PC-3 (cell line): ENCODE measurements around the gene WDR45B.

Experiments used
- CTCF ChIP-seq: fragments of 300-600 bp; sonication (generic); conservative IDR thresholded peaks from 2 replicates; pipeline ENCODE4 v1.5.1; 2017; ENCODE audit warnings: antibody characterized with exemption, low read depth, mild to moderate bottlenecking, low read length
- EZH2 ChIP-seq: fragments of 300-600 bp; sonication (generic); IDR thresholded peaks from one replicate; pipeline ENCODE4 v1.6.1; 2017; ENCODE audit warnings: antibody characterized with exemption, mild to moderate bottlenecking, low read length; ENCODE audit not compliant: unreplicated experiment
- EZH2phosphoT487 ChIP-seq: fragments of 300-600 bp; sonication (generic); IDR thresholded peaks from 2 replicates; pipeline ENCODE4 v1.6.1; 2018; ENCODE audit warnings: mild to moderate bottlenecking, antibody characterized with exemption, low read length, borderline replicate concordance

DNA sequence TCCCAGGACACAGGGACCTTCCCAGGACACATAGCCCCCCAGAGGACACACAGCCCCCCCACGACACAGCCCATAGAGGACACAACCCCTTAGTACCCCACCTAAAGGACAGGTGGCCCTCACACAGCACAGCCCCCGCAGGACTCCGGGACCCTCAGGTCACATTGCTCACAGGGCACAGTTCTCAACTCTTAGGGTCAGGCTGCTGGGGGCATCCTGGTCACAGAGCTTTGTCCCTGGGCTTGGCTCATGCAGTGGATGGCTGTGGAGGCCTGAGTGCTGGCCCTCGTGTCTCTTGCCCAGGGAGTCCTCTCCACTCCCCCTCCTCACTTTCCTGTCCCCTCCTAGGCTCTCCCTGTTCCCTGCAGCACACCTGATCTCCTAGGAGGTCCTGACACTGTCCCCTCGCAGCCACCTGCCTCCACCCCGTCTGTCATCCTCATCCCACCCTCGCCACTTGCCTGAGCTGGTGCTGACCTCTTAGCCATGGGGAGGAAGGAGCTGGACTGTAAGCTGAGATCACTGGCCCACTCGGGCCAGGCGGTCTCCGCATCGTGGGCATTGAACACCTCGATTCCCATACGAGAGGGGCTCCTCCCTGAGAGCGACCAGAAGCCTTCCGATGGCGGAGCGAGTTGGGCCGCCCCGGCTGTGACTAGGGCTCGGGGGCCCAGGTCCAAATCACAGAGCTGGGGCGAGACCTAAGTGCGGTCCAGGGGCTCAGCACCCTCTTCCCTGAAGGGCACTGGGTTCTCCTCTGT, 1.4 kb upstream of the WDR45B start:
- TF ChIP-seq CTCF (no peak), EZH2phosphoT487 (no peak), EZH2 (no peak)
